HG02798 (cell line): ENCODE results near the gene DIO1.

Experiments
- ATAC-seq: cut with Tn5 transposase; IDR thresholded peaks from one replicate; pipeline ENCODE4 v1.9.1; 2021; ENCODE audit warnings: mild to moderate bottlenecking; ENCODE audit not compliant: unreplicated experiment, poor library complexity

The DIO1 gene

GRCh38 chr1:53892911-53893310, 1.1 kb upstream of the DIO1 start:
- ATAC-seq, result no peak

DNA sequence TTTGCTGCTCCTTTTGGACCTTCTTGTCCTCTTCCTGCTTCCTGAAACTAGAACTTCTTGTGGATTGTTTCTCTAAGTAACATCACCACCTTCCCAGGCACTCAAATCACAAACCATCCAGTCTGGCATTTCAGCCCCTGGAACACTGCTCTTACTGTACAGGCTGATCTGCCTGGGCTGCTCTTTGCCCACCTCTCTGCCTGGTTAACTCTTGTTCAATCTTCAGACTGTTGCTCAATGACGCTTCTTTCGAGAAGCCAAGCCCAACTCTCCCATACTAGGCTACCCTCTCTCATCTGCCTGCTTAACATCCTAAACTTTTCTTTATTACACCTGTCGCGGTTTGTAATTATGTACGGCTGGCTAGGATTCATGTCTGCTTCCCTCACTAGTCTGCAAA, 657 bp downstream of the DIO1 start:
- ATAC-seq, result no peak

DNA sequence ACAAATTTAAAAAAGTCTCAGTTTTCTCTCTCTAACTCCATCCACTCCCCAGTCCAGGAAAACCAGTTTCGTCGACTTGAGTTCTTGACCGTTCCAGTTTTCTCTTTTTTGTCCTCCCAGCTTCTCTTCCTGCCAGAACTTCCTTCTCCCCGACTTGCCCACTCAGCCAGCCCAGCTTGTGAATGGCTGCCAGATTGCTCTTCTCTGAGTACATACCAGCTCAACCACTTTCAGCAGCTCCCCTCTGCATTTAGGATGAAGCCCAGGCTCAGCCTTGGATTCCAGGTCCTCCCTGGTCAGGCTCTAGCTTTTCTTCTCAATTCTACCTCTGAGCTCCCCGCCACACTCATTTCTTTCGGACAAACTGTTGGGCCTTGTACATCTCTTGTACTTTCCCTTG, 1.4 kb downstream of the DIO1 start:
- ATAC-seq, result no peak

GRCh38 chr1:53896635-53897229, 2.7 kb downstream of the DIO1 start:
- no peak for ATAC-seq

DNA sequence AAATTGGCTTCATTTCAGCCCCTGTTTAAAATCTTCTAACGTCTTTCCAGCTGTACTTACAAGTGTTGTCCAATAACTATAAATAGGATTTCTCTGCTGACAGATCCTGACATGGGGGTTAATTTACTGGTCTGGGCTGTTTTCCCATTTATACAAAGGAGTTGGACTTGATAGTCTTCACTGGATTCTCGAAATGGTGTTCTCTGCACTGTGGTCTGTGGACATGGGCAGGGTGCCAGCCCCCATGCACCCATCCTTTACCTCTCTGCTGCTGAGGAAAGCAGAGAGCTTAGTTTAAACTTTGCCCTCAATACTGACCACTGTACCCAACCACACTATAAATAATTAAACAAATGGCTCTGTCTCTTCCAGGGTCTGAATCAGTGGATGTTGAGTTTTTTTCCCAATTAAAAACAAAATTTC, 5.2 kb downstream of the DIO1 start:
- ATAC-seq, result no peak

DNA sequence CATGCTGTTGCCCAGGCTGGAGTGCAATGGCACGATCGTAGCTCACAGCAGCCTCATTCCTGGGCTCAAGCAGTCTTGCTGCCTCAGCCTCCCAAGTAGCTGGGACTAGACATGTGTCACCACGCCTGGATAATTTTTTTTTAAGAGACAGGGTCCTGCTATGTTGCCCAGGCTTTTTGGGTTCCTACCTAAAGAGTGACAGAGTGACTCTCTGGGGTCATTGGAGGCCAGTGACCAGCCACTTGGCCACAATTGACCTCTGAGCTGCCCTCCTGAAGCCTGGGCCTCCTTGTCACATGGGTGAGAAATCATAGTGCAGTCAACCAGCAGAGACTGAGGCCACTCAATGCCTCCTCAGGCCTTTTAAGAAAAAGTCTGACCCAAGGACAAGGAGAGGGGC, 5.7 kb downstream of the DIO1 start:
- no peak for ATAC-seq

GRCh38 chr1:53902235-53903138, 8.5 kb downstream of the DIO1 start:
- ATAC-seq, result no peak

DNA sequence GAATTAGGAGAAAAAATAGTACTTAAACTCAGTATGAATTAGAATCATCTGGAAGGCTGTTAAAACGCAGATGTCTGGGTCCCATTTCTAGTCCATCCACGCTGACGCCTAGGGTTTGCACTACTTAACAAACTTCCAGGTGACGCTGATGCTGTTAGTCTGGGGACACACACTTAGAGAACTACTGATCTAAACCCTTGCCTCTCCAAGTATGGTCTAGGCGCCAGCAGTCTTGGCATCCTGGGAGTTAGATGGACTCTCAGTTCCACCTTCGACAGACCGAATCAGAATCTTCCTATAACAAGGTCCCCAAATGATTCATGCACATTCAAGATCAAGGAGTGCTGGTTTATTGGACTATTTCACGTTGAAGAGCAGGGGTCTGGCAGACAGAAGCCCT, 11.5 kb downstream of the DIO1 start:
- no peak for ATAC-seq

GRCh38 chr1:53906121-53906520, 12.1 kb downstream of the DIO1 start:
- no peak for ATAC-seq

DNA sequence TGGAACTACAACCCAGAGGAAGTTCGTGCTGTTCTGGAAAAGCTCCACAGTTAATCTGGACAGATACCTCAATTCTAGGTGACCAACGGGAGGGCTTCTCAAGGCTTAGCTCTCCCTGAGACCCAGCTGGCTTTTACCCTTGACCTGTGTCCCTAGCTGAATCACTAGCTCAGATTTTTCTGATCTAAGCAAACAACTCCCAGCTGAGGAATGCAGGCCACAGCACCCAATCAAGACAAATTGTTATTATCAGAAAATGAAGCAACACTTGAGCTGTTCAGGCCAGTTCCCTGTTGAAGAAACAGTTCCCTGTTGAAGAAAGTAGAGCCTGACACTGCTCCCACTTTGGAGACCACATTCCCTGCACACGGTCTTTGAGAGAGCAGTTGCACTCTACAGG, 16.0 kb downstream of the DIO1 start:
- ATAC-seq, result no peak

DNA sequence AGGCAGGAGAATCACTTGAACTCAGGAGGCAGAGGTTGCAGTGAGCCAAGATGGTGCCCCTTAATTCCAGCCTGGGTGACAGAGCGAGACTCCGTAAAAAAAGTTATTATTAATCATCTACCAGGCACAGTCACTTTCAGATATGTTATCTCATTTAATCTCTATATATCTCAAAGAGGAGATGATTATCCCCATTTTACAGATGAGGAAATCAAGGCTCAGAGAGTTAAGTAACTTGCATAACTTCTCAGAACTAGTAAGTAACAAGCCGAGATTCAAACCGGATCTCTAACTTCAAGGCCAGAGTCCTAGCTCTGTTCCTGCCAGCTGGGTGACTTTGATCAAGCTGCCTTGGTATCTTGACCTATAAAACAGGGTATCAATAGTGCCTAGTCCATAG, 17.5 kb downstream of the DIO1 start:
- ATAC-seq, result no peak

- no peak for ATAC-seq
Observed at GRCh38 chr1:53913352-53914033, 19.5 kb downstream of the DIO1 start.

DNA sequence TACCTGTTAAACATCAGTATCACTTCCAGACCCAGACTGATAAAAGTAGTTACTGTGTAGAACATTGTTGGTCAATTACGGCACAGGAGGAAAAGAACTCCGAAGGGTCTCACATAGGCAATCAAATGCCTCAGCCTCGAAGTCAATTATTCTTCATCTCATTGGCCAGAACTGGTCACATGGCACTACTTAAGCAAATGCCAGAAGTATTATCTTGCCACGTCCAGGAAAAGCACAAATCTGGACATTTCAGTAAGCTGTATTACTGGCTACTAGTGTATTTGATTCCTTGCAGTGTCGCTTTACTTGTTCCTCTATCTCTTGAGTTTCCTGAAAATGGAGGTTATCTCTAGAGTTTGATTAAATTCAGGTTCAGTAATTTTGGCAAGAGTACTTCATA, 24.4 kb downstream of the DIO1 start:
- ATAC-seq, result no peak

GRCh38 chr1:53919675-53920066, 25.7 kb downstream of the DIO1 start:
- no peak for ATAC-seq

- no peak for ATAC-seq
Observed at GRCh38 chr1:53927376-53927881, 33.4 kb downstream of the DIO1 start.

DNA sequence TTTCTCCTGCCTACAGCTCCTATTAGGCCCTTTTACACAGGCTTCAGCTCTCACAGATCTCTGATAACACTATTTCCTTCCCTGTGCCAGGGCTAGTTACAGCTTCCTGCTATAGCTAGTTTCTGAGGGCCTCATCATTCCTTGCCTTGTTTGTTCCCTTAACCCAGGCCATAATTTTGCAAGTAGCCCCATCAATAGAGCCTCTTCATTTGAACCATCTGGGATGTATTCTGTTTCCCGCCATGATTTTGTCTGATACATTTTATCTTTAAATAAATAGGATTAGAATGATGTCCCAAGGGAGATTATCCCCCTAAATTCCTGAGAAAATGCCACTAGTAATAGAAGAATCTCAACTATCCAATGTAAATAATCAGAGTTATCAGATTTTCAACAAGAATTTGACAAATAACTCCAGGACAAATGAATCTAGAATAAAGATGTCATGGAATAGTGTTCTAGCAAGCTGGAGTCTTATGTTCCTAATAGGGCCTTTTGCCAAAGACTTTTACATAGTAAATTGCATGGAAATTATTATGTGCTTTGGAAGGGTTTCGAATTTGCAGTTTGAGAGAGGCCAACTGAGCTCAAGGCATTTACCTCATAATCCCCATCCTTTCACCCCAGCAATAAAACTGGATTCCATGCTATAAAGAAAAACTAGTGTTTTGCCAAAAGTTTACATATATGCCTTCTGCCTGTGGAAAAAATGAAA, 35.4 kb downstream of the DIO1 start:
- ATAC-seq, result no peak

DNA sequence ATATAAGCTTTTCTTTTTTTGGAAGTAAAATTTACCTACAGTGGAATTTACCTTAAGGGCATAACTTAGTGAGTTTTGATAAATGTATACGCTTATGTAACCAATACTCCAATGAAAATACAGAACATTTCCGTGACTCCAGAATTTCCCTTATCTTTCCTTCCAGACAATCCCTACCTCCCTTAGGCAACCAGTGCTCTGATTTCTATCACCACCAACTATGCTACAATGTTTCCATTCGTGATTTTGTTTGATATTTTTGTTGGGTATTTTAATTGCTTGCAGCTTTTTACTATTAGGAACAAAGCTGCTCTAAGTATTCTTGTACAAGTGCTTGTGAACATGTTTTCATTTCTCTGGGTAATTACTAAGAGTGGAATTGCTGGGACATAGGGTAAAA, 36.9 kb downstream of the DIO1 start:
- no peak for ATAC-seq

DNA sequence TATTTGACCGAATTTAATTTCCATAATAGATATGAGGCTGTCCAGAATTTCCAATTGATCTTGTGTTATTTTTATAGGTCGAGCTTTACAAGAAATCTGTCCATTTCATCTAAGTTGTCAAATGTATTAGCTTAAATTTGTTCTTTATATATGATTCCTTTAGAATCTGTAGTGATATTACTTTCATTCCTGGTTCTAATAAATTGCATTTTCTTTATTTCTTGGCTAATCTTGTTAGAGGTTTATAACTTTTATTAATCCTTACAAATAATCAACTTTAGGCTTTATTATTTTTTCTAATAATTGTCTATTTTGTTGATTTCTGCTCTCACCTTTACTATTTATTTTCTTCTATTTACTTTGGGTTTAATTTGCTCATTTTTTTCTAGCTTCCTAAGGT, 37.5 kb downstream of the DIO1 start:
- ATAC-seq, result no peak

DNA sequence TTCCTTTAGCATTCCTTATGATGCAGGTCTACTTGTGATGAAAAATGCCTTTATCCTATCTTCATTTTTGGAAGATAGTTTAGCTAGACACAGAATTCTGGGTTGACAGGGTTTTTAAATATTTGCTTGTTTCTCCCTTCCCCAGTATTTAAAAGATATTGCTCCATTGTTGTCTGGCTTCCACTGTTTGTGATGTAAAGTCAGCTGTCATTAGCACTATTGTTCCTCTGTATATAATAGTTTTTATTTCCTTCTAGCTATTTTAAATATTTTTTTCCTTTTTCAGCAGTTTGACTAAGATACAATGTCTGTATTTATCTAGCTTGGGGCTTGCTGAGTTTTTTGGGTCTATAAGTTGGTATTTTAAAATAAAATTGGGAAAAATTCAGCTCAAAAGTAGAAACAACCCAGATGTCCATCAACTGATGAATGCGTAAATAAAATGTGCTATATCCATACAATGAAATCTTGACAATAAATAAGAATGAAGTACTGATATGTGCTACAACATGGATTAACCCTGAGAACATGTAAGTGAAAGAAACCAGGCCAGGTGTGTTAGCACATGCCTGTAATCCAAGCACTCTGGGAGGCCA, 40.3 kb downstream of the DIO1 start:
- ATAC-seq, result no peak

GRCh38 chr1:53936430-53936829, 42.4 kb downstream of the DIO1 start:
- no peak for ATAC-seq
